GM21529 (cell line): ENCODE results near the gene HYPK.
"Not testable (repeated sequence)": the region's sequence is repeated elsewhere in the genome, so short reads cannot be mapped to it uniquely, and the experiment has no call there.

Experiments used
- ATAC-seq: cut with Tn5 transposase; IDR thresholded peaks from one replicate; pipeline ENCODE4 v1.9.1; 2021; ENCODE audit not compliant: unreplicated experiment

Gene HYPK

GRCh38 chr15:43832485-43832884 is 32.1 kb downstream of the HYPK start:
- ATAC-seq = not testable (repeated sequence)

GRCh38 chr15:43845421-43845820 is 45.0 kb downstream of the HYPK start:
- no peak for ATAC-seq

- ATAC-seq = no peak
Observed at GRCh38 chr15:43851251-43851650, 50.9 kb downstream of the HYPK start.

- ATAC-seq = no peak
Observed at GRCh38 chr15:43852607-43853006, 52.2 kb downstream of the HYPK start.
